Middle frontal gyrus (tissue), 1 donor: ENCODE data around the gene NCK2.

Experiments used
- DNase-seq: peaks from one replicate; pipeline ENCODE4 v3.0.0-alpha.2; 2015; ENCODE audit warnings: low spot score; ENCODE audit errors: extremely low spot score

The NCK2 gene

GRCh38 chr2:105790461-105791149, 45.9 kb downstream of the NCK2 start:
- no peak for DNase-seq

GRCh38 chr2:105791229-105791628, 46.5 kb downstream of the NCK2 start:
- no peak for DNase-seq

- no peak for DNase-seq
Observed at GRCh38 chr2:105792561-105792960, 47.8 kb downstream of the NCK2 start.

GRCh38 chr2:105793196-105793975, 48.7 kb downstream of the NCK2 start:
- DNase-seq = no peak

- no peak for DNase-seq
Observed at GRCh38 chr2:105794926-105795574, 50.3 kb downstream of the NCK2 start.

GRCh38 chr2:105795575-105795934, 50.8 kb downstream of the NCK2 start:
- no peak for DNase-seq

GRCh38 chr2:105796131-105796638, 51.5 kb downstream of the NCK2 start:
- no peak for DNase-seq

GRCh38 chr2:105796791-105797190, 52.1 kb downstream of the NCK2 start:
- DNase-seq = no peak

- no peak for DNase-seq
Observed at GRCh38 chr2:105797298-105797819, 52.6 kb downstream of the NCK2 start.

GRCh38 chr2:105798595-105798994, 53.9 kb downstream of the NCK2 start:
- DNase-seq = no peak

GRCh38 chr2:105800036-105800713, 55.5 kb downstream of the NCK2 start:
- DNase-seq = no peak

- no peak for DNase-seq
Observed at GRCh38 chr2:105800953-105801635, 56.4 kb downstream of the NCK2 start.

- no peak for DNase-seq
Observed at GRCh38 chr2:105801961-105802360, 57.2 kb downstream of the NCK2 start.

- DNase-seq = no peak
Observed at GRCh38 chr2:105802587-105802986, 57.9 kb downstream of the NCK2 start.

- DNase-seq = no peak
Observed at GRCh38 chr2:105803337-105803736, 58.6 kb downstream of the NCK2 start.

- DNase-seq = no peak
Observed at GRCh38 chr2:105803773-105804172, 59.1 kb downstream of the NCK2 start.

GRCh38 chr2:105804266-105804665, 59.6 kb downstream of the NCK2 start:
- no peak for DNase-seq

GRCh38 chr2:105806996-105807395, 62.3 kb downstream of the NCK2 start:
- no peak for DNase-seq

- DNase-seq = no peak
Observed at GRCh38 chr2:105808423-105809096, 63.8 kb downstream of the NCK2 start.

- DNase-seq = no peak
Observed at GRCh38 chr2:105809097-105809473, 64.4 kb downstream of the NCK2 start.
